LNCaP clone FGC (cell line): ENCODE results near the gene APLF.

Source experiments
- DNase-seq: peaks from one replicate; pipeline ENCODE4 v3.0.0-alpha.2; 2011; ENCODE audit warnings: low read depth
- H3K4me3 ChIP-seq: 2 replicates; pipeline ENCODE4 v1.5.1; 2011; ENCODE audit warnings: mild to moderate bottlenecking, low read depth, low read length, control low read depth
- CTCF ChIP-seq: IDR thresholded peaks from 2 replicates; pipeline ENCODE4 v1.5.1; 2012; ENCODE audit warnings: mild to moderate bottlenecking; ENCODE audit not compliant: control insufficient read depth, insufficient read depth; ENCODE audit errors: extremely low read depth

Gene APLF

DNA sequence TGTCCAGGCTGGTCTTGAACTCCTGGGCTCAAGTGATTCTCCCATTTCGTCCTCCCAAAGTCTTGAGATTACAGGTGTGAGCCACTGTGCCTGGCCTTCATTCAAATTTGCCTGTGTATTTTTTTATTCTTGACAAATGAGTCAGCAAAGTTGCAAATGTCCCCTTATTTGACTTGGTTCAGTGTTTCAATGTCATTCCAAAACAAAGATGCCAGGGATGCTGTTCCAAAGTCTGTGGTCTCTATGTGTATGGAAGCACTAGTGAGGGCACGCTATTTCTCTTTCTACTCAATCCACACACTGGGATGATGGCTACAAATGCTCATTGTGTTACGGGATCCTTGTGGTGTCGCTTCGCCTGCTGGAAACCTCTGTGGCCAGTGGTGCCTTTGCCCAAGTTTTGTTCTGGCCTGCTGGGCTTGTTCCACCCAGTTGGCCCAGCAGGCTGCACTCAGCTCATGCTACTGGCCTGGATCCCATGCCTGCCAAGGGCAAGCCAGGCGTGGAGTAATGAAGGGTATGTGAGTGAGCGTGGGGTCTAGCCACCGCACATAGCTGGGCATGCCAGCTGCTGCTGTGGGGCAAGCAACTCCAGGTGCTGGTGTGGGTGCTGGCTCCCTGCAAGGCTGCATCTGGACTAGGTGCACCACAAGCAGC lies 35.9 kb upstream of the APLF start:
- DNase-seq, result no peak
- no peak overlapping the region for H3K4me3 ChIP-seq
- TF ChIP-seq CTCF, result no peak

DNA sequence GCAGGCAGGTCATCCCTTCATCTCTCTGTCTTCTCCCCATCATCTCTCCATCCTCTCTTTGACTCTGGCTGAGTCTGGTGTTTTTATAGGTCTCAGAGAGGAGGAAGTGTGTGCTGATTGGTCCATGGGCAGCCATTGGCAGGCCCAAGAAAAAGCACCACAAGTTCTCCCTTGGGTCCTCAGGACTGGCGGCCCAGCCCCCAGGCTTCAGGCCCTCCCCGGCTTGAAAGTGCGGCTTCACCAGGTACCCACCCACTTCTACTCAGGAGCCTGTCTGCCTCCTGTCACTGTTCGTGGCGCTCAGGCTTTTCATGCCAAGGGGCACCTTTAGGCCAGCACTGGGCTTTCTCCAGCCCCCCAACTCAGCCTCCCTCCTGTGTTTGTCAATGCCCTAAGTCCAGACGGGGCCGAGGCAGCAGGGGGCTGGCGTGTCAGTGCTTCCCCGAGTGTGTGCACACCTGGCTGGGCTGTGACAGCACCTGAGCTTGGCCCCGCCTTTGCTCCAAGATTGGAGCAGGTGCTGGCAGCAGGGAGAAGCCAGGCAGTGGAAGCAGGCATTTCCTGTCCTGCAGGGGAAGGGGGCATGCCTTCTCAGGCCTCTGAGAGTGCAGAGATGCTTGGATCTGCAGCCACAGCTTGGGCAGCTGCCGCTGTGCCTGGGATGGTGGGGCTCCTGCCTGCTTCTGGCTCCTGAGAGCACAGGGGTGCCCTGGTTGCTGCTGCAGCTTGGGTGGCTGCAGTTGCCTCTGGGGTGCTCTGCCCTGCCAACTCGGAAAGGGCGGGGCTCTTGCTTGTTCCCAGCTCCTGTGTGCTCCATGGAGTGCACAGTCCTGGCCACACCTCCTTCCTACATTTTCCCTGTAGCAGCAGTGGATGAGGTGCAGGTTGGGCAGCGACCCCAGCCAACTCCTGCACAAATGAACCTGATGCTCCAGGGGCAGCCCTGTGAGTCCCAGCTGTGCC lies 34.4 kb upstream of the APLF start:
- TF ChIP-seq CTCF, result no peak
- no peak overlapping the region for H3K4me3 ChIP-seq

GRCh38 chr2:68434981-68435380 lies 32.4 kb upstream of the APLF start:
- no peak overlapping the region for H3K4me3 ChIP-seq
- DNase-seq, result no peak
- no peak for TF ChIP-seq CTCF

More for the DNA sequence above, 34.4 kb upstream of the APLF start:
- no peak for DNase-seq

DNA sequence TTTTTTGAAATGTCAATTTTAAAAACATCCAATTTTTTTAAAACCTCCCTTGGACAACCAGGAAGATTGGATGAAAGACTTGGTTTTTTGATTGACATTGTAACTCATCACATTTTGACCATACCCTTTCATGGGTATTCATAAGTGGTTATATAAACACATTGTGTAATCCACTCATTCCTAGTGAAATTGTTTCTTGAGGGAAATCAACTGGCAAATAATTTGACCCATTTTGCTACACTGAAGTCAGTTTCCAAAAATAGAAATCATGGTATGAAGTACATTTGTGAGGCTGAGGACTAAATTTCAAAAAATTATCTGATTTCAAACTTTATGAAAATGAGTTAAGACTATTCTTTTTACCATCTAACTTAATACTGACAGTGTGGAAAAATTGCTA lies 31.8 kb upstream of the APLF start:
- DNase-seq, result no peak

DNA sequence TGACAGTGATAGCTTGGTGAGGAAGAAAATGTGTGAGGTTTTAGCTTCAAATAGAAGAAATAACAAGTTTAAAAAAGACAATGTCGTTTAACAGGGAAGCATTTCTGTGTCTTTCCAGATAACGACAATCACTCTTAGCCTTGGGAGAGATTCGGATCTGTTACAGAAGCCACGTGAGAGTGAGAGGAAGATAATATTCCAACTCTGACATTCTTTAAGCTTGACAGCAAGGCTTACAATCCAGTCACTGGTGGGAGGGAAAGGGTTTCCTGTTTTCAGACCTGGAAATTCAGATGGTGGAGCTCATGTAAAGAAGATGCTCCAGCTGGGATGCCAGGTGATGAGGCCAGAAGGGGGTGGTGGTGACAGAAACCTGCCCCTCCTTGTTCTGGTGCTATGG lies 31.1 kb upstream of the APLF start:
- H3K4me3 ChIP-seq, result no peak overlapping the region
- TF ChIP-seq CTCF, result no peak
- DNase-seq, result no peak

More for the DNA sequence above, 31.8 kb upstream of the APLF start:
- H3K4me3 ChIP-seq, result no peak overlapping the region
- no peak for TF ChIP-seq CTCF

DNA sequence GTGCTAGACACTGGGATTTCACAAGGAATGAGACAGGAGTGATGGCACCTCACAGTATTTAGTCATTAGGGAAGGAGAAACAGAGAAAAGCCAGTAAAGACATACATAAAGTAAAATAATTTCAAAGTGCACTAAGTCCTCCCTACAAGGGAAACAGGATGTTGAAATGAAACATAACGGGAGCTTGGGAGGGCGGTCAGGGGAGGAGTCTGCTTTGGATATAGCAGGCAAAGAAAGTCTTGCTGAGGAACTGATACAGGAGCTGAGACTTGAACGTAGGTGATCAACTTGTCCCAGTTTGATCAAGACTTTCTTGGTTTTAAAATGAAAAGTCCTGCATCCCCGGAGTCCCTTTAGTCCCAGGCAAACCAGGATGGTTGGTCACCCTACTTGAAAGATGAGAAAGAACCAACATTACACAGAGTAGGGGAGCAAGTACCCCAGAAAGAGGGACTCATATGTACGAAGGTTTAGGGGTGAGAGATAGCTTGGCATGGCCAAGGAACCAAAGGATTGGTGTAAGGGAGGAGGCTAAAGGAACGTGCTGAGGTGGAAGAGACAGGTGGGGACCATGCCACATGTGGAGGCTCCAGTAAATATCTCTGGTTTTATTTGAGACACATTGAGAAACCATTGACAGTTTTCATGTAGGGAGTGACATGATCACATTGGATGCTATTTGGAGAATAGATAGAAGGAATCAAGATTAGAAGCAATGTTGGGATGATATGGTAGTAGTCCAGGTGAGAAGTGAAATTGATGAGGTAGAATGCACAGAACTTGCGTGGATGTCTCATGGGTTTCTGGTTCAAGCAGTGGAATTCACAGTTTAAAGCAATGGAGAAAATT lies 28.7 kb upstream of the APLF start:
- DNase-seq, result no peak
- TF ChIP-seq CTCF, result no peak
- no peak overlapping the region for H3K4me3 ChIP-seq
